Activated naive CD8-positive, alpha-beta T cell (primary cell): ENCODE measurements around the gene COPS4.
"Not testable (repeated sequence)": the region's sequence is repeated elsewhere in the genome, so short reads cannot be mapped to it uniquely, and the experiment has no call there.

ENCODE experiments used
- H3K27ac Mint-ChIP-seq: one replicate; pipeline ENCODE4 v1.8.0; 2021; ENCODE audit warnings: mixed read lengths
- H3K27me3 Mint-ChIP-seq: one replicate; pipeline ENCODE4 v1.8.0; 2021; ENCODE audit warnings: mixed read lengths
- H3K36me3 Mint-ChIP-seq: one replicate; pipeline ENCODE4 v1.8.0; 2021; ENCODE audit warnings: mixed read lengths
- H3K4me1 Mint-ChIP-seq: one replicate; pipeline ENCODE4 v1.8.0; 2021; ENCODE audit warnings: low read depth, mixed read lengths
- H3K4me3 Mint-ChIP-seq: one replicate; pipeline ENCODE4 v1.8.0; 2021; ENCODE audit warnings: mild to moderate bottlenecking, mixed read lengths
- H3K9me3 Mint-ChIP-seq: one replicate; pipeline ENCODE4 v1.8.0; 2021; ENCODE audit warnings: low read depth, mixed read lengths

COPS4 gene

DNA sequence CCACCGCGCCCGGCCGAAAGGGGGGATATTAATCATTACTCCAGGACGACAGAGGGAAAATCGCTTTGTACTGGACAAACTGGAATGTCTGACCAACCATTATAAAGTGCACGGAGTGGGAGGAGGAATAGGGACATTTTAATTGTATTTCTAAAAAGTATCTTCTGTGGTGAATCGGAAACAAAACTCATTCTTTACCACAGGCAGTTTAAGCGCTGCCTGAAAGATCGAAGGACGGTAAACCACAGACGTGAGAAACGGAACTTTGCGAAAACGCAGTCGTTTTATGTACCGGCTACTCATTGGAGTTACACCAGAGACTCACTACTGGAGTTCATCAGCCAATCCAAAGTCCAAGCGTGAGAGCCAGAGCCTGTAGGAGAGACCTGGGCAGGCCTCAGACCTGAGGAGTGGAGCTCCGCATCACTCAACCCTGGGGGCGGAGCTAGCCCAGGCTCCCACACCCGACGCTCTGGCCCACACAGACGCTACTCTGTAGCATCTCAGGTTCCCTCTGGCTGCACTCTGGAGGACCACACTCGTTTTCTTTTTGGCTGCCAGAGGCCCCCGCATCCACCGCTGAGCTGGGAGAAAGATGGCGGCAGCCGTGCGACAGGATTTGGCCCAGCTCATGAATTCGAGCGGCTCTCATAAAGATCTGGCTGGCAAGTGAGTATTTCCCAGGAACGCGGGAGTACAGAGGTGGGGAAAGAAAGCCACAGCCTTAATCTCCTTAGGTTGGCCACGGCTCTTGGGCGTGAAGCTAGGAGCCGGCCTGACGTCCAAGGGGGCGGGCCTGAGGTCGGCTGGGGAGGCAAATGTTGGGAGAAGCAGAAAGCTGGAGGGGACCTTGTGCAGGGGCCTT is at the start of gene COPS4:
COPS4 (plus strand) TSS at position 554 of the 865 bp plus-strand sequence; CDS start at position 596, 42 bp downstream.
- Mint-ChIP-seq H3K9me3 (no peaks in the 10 kb centered on the region), H3K36me3 (no peaks in the 10 kb centered on the region), H3K4me3 (peak within 1 kb of the TSS; percentile 100), H3K27me3 (no peaks in the 10 kb centered on the region), H3K4me1 (peaks cover 39% of the 10 kb centered on the region), H3K27ac (peak within 1 kb of the TSS; percentile 99)

GRCh38 chr4:82987519-82987918 is 47.5 kb upstream of the COPS4 start:
- H3K9me3 Mint-ChIP-seq, H3K36me3 Mint-ChIP-seq, H3K27ac Mint-ChIP-seq, H3K4me3 Mint-ChIP-seq, H3K27me3 Mint-ChIP-seq: not testable (repeated sequence)
- peaks cover 21% of the 10 kb centered on the region for H3K4me1 Mint-ChIP-seq

DNA sequence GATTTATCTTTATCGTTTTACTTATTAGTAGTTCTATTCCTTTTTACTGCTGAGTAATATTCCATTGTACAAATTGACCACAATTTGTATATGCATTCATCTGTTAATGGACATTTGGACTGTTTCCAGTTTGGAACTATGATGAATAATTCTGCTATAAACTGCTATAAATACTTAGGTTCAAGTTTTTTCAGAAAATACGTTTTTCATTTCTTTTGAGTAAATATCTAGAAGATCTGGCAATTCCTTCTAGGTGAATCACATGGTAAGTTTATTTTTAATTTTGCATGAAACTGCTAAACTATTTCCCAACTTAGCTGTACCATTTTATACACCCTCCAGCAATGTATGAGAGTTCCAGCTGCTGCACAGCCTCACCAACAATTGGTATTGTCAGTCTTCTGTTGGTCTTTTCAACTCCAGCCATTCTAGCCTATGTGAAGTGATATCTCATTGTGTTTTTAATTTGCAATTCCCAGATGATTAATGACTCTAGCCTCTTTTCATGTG is 46.6 kb upstream of the COPS4 start:
- H3K27me3 Mint-ChIP-seq = no peaks in the 10 kb centered on the region
- no peaks in the 10 kb centered on the region for H3K9me3 Mint-ChIP-seq
- H3K4me1 Mint-ChIP-seq = peaks cover 21% of the 10 kb centered on the region
- peaks cover 5% of the 10 kb centered on the region for H3K36me3 Mint-ChIP-seq
- H3K27ac Mint-ChIP-seq = peak overlapping the region; percentile 28
- no peak overlapping the region for H3K4me3 Mint-ChIP-seq

DNA sequence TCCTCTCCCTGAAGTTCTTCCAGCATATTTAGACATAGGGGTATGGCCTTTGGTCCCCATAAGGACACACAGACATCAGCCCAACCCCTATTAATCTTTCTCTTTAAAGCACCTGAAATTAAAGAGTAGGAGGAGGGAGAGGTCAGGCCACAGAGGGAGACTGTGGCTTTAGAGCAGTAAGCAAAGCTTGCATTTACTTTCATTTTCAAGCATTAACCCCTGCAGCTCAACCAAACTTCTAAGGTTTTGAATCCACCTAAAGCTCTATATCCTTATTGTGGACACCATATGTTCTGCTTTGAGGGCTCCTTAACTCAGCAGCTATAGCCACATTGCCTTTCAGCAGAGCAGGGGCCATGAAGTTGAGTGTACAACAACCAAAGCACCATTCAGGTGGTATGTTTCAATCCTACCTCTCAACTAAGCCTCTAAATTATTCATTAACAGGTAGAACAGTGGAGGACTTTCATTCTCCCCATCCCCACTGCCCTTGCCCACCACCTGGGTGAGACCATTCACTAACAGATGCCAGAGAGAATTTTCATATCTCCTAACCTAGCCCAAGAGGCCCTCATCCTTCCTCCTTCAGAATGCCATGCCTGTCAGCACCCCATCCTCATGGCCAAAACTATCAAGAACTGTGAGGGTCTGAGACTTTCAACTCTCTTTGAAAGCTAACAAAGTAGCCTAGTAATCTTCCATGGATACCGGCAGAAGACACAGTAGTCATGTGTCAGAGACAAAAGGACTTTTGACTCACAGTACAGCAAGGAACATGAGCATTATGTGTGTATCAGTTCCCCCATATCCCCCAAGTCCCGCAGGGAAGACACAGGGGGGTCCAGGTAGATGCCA is 45.2 kb upstream of the COPS4 start:
- Mint-ChIP-seq H3K9me3 (no peaks in the 10 kb centered on the region), H3K27ac (peak overlapping the region; percentile 71), H3K4me3 (peak overlapping the region; percentile 24), H3K4me1 (peaks cover 19% of the 10 kb centered on the region), H3K27me3 (no peaks in the 10 kb centered on the region), H3K36me3 (peaks cover 3% of the 10 kb centered on the region)

DNA sequence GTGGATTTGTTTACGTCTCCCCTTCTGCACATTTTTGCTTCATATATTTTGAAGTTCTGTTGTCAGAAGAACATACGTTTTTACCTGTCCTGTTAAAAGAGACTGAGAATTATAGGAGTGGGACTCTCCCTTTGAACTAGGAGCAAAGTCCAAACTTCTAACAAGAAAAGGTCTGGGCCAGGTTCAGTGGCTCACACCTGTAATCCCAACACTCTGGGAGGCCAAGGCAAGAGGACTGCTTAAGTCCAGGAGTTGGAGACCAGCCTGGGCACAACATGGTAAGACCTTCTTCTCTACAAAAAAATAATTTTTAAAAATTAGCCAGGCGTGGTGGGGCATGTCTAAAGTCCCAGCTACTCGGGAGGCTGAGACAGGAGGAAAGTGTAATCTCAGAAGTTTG is 40.1 kb upstream of the COPS4 start:
- H3K4me3 Mint-ChIP-seq = no peak overlapping the region

DNA sequence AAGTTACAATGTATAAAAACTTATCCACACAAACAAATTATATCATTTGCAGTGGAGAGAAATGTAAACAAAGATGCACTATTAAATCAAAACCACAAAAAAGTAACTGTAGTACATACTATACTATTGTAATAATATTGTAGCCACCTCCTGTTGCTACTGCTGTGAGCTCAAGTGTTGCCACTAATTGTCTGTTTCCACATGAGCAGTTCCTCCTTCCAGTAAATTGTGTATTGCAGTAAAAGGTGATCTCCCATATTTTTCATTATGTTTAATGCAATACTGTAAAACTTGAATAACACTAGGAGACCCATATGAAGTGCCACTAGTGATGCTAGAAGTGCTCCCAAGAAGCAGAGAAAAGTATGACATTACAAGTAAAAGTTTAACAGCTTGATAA is 36.1 kb upstream of the COPS4 start:
- Mint-ChIP-seq H3K27me3 (no peaks in the 10 kb centered on the region), H3K36me3 (peaks cover 6% of the 10 kb centered on the region), H3K4me1 (peaks cover 14% of the 10 kb centered on the region), H3K4me3 (no peak overlapping the region), H3K27ac (no peak overlapping the region), H3K9me3 (no peaks in the 10 kb centered on the region)

More for the DNA sequence above, 40.1 kb upstream of the COPS4 start:
- Mint-ChIP-seq H3K9me3 (no peaks in the 10 kb centered on the region), H3K4me1 (peaks cover 10% of the 10 kb centered on the region), H3K36me3 (peaks cover 2% of the 10 kb centered on the region), H3K27ac (no peak overlapping the region), H3K27me3 (no peaks in the 10 kb centered on the region)

GRCh38 chr4:83002329-83002728 is 32.7 kb upstream of the COPS4 start:
- Mint-ChIP-seq H3K4me1 (peaks cover 24% of the 10 kb centered on the region), H3K27me3 (no peaks in the 10 kb centered on the region), H3K9me3 (no peaks in the 10 kb centered on the region), H3K27ac (no peak overlapping the region), H3K36me3 (peaks cover 6% of the 10 kb centered on the region), H3K4me3 (no peak overlapping the region)

DNA sequence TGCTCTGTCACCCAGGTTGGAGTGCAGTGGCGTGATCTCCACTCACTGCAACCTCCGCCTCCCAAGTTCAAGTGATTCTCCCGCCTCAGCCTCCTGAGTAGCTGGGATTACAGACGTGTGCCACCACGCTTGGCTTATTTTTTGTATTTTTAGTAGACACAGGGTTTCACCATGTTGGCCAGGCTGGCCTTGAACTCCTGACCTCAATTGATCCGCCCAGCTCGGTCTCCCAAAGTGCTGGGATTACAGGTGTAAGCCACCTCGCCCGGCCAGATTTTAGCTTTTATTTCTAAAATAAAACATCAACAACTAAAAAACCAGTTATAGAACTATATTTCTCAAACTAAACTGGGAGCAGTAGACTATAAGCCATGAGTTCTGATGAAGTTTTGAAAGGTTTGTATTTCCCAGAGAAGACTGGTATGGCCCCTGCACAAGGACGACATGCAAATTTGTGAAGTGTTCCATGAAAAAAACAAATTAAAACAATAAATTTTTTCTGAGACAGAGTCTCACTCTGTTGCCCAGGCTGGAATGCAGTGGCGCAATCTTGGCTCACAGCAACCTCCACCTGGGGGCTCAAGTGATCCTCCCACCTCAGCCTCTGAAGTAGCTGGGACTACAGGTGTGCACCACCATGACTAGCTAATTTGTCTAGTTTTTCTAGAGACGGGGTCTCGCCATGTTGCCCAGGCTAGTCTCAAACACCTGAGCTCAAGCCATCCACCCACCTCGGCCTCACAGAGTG is 31.8 kb upstream of the COPS4 start:
- peaks cover 33% of the 10 kb centered on the region for H3K4me1 Mint-ChIP-seq
- not testable (repeated sequence) for H3K27ac Mint-ChIP-seq, H3K36me3 Mint-ChIP-seq, H3K27me3 Mint-ChIP-seq, H3K4me3 Mint-ChIP-seq, H3K9me3 Mint-ChIP-seq

DNA sequence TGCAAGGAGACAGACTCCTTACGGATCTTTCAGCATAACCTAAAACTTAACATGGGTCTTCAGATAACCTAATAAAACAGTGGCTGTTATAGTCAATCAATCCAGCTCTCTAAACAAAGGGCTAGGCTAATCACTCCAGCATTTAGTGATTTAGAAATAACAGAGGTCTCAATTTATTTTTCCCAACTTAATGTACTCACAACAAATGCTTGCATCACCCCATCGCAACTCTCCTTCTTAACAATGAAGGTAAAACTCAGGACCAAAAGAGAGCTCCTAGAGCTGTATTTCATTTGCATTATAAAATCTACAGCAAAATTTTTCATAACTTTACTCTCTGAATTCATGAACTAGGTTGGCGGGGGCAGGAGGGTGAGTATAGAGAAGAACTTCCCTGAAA is 25.5 kb upstream of the COPS4 start:
- Mint-ChIP-seq H3K4me3 (peak overlapping the region; percentile 97), H3K27me3 (no peaks in the 10 kb centered on the region), H3K36me3 (no peaks in the 10 kb centered on the region), H3K4me1 (peaks cover 58% of the 10 kb centered on the region), H3K27ac (peak overlapping the region; percentile 93), H3K9me3 (no peaks in the 10 kb centered on the region)

DNA sequence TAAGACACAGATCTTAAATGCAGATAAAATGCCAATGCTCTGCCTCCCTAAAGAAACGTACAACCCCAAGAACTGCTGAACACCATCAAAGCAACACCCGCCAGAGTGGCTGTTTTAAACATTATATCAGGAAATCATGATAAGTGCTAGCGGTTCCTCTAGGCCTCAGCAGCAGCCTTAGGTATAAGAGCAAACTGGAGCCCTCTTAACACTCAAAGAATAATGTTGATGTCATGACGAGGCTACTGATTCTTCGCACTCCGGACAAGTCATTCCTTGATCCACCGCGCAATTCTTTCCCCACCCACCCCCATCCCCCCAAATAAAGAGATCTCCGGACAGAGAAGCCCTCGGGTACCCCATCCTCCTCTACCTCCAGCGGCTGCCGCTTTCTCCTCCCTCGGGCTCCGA is 24.9 kb upstream of the COPS4 start:
- no peaks in the 10 kb centered on the region for H3K27me3 Mint-ChIP-seq
- H3K36me3 Mint-ChIP-seq = no peaks in the 10 kb centered on the region
- no peaks in the 10 kb centered on the region for H3K9me3 Mint-ChIP-seq
- H3K4me1 Mint-ChIP-seq = peaks cover 58% of the 10 kb centered on the region
- H3K4me3 Mint-ChIP-seq = peak overlapping the region; percentile 97
- H3K27ac Mint-ChIP-seq = peak overlapping the region; percentile 93

DNA sequence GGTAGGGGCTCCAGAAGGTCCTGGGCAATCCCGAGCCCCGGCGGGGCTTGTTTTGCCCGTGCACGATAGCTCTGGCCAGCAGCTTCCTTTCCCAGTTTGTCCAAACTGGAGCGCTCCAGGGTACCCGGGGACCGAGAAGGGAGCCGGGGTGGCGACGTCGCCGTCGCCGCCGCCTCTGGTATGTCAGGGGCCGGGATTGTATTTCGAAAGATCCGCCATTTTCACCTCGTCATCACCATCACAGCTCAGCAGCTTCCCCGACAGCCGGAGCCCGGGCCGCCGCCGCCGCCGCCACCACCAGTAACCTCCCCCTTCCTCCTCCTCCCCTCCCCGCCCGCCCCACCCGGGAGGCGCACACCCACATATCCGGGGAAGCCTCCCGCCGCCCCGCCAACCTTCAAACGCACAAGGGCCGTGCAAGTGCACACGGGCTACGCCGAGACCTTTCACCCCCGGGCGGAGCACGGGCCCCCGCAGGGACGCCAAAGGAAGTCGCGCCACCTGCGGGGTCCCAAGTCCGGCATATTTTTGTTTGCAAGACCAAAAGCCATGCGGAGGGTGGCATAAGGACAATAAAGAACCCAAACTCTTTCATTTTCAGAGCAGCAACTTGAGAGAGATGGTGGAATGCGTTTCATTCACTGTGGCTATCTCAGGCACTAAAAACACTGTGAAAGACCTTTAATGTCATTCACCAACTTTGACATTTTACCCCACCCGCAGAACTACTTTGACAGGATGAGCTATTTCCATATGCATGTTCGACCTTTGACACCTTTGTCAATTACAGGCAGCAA is 24.3 kb upstream of the COPS4 start, which contains the start of gene LIN54:
LIN54 (minus strand) TSS at position 302 of the 797 bp plus-strand sequence. CDS start 25,979 bp downstream, outside the sequence.
- Mint-ChIP-seq H3K36me3 (no peaks in the 10 kb centered on the region), H3K9me3 (no peaks in the 10 kb centered on the region), H3K4me3 (peak within 1 kb of the TSS; percentile 97), H3K27me3 (no peaks in the 10 kb centered on the region), H3K4me1 (peaks cover 56% of the 10 kb centered on the region), H3K27ac (peak within 1 kb of the TSS; percentile 93)

DNA sequence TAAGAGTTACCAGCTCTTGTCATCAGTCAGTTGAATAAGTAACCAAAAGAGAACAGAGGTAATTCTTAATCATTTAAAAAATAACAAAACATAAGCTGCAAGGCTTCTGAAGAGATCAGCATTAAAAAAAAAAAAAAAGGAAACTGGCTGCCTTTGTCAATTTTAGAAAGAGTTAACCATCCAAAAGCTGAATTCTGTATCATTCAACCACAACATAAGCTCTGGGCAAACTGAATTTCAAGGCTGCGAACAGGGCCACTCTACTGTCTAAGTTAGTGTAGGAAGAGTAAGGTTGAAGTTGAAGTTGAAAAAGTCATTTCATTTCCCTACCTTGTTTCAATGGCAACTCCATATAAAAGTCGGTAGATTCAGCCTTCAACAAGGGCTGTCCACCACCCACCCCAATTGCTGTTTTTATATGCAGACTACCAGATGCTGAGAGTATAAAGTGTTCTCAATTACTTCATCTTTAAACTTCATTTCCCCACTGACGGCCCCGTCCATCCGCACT is 23.2 kb upstream of the COPS4 start:
- Mint-ChIP-seq H3K9me3 (no peaks in the 10 kb centered on the region), H3K27ac (peak overlapping the region; percentile 93), H3K4me1 (peaks cover 51% of the 10 kb centered on the region), H3K27me3 (no peaks in the 10 kb centered on the region), H3K36me3 (no peaks in the 10 kb centered on the region), H3K4me3 (peak overlapping the region; percentile 97)

- peak overlapping the region; percentile 97 for H3K4me3 Mint-ChIP-seq
- H3K9me3 Mint-ChIP-seq = no peaks in the 10 kb centered on the region
- peaks cover 50% of the 10 kb centered on the region for H3K4me1 Mint-ChIP-seq
- H3K27ac Mint-ChIP-seq = peak overlapping the region; percentile 93
- no peaks in the 10 kb centered on the region for H3K36me3 Mint-ChIP-seq
- no peaks in the 10 kb centered on the region for H3K27me3 Mint-ChIP-seq
These were observed 22.7 kb upstream of the COPS4 start for GRCh38 chr4:83012200-83012686.
